Colon (tissue), 2 donors: ENCODE data around the gene TMEM132C.

ENCODE experiments used
- FAIRE-seq: peaks from 2 replicates; lab custom pipeline; 2012; peaks lifted over from hg19 to GRCh38; lab: Jason Lieb, UNC
- donor health status: control.
- donor health status: control.

Gene TMEM132C

DNA sequence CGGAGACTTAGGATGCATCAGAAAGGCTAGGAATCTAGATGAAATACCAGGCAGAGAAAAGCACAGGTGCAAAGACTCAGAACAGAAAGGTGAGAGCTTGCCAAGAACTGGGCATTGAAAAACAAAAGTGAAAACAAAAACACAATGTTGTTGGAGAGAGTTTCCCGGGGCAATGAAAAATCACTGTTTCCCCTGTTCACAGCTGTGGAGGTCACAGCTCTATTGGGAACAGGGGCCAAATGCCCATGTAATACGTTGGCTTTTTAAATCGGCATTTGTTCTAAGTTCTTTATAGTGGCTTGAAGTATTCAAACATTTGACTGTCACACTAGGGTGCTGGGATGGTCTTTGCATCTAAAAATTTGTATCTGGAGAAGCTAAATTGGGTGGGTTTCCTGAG is 448.5 kb downstream of the TMEM132C start:
- FAIRE-seq = no peak

DNA sequence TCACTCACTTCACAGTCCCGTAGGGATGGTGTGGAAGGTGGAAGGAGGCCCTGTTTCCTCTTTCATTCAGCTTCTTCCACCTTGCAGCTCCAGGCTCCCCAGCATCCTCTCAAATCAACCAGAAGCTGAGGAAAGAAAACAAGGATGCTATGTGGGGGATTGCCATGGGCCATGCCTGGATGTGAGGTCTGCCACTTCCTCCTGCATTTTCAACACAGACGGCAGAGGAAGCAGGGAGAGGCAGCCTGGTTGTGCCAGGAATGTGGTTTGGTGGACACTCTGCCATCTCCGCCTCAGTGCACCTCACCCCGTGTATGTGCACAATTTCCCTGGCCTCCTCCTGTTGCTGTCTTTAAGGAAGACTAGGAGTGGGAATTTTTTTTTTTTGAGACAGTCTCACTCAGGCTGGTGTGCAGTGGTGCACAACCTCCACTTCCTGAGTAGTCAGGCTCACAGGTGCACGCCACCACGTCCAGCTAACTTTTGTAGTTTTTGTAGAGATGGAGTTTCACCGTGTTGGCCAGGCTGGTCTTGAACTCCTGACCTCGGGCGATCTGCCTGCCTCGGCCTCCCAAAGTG is 457.6 kb downstream of the TMEM132C start:
- no peak for FAIRE-seq

DNA sequence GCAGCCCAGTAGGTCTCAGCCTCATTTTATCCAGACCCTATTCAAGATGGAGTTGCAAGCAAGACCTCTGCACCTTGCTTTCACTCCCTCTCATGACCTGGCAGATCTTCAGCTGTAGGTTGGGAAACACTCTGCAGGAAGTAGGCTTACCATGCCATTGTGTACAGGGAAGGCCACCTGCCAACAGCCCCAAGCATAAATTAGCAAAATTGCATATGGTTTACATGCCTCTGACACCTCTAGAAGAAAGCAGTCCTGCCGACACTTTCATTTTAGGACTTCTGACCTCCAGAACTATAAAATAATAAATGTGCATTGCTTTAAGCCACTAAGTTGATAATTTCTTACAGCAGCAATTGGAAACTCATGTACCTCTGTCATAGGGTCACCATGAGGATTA is 459.9 kb downstream of the TMEM132C start:
- FAIRE-seq = no peak

DNA sequence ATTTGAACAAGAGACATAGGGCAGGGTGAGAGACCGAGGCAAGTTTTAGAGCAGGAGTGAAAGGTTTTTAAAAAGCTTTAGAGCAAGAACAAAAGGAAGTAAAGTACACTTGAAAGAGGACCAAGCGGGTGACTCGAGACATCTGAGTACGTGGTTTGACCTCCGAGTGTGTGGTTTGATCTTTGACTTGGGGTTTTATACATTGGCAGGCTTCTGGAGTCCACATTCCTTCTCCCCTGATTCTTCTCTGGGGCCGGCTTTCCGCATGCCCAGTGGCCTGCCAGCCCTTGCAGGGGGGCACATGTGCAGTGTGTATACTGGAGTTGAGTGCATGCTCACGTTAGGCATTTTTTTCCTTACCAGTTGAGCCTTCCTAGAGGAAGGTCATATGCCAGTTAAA is 460.5 kb downstream of the TMEM132C start:
- no peak for FAIRE-seq

DNA sequence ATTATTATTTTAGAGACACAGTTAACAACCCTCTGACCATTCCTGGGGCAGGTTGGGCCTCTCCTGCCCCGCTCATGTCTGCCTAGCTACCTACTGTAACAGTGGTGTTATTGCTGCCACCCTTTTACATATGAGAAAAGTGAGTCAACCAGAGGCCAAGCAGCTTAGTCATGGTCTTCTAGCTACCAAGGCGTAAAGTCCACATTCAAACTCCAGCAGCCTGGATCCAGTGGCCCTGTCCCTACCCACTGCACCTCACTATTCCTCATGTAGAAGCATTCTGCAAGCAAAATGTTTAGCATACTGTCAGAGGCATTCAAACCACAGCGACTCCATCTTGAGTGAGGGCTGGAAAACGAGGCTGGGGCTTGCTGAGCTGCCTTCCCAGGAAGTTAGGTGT is 461.0 kb downstream of the TMEM132C start:
- FAIRE-seq = no peak

DNA sequence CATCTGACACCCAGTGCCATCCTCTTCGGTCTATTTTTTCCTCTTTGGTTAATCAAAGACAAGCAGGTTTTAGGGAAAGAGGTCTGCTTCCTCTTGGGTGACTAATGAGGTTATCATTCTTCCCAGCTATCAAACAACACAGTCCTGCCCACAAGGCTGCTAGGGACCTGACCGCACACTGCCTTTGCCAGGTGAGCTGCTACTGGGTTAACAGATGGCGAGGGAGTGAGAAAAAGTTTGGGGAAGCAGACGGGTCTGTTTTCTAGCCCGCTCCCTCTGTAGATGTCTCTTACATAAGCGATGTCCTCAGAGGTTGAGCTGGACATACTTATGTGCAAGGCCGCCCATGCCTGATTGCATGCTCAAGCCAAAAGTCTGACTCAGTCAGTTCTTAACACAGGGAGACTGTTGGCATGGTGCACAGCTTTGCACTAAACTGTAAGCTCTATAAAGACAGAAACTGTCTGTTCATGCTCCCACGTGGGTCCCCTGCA is 462.7 kb downstream of the TMEM132C start:
- no peak for FAIRE-seq

DNA sequence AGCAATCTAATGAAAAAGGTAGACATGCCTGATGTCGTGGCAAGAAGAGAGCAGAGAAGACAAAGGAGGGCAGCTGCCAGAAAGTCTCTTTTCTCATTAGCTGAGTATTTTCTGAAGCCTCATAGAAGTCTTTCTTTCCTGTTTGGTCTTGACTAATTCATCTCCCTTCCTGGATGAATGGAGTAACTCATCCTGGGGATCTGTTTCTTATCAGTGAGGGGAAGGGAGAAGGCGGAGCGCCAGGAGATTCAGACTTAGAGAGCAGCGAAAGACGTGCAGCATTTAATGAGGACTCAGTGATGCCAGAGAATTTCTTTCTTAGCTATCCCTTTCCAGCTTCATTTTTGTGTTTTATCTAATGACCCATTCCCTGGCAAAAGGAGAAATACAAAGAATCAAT is 467.4 kb downstream of the TMEM132C start:
- FAIRE-seq = no peak

DNA sequence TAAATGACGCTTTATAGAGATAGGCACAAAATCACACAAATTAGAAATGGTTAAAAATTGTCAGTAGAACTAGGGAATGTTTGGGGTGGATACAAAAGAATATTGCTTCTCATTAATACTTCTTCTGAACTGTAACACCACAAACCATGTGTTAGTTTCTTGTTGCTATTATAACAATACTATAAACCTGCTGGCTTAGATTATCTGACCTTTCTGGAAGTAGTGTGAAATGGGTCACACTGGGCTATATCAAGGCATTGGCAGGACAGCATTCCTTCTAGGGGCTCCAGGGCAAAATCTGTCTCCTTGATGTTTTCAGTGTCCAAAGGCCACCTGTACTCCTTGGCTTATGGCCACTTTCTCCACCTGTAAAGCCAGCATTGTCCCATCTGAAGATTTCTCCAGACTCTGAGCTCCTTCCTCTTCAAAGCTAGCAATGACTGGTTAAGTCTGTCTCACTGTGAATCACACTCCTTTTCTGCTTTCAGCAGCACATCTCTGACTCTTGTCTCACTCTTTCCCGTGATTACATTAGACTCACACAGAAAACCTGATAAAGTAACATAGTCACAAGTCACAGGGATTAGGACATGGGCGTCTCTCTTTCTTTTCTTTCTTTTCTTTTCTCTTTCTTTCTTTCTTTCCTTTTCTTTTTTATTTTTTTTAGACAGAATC is 470.5 kb downstream of the TMEM132C start:
- FAIRE-seq = no peak

DNA sequence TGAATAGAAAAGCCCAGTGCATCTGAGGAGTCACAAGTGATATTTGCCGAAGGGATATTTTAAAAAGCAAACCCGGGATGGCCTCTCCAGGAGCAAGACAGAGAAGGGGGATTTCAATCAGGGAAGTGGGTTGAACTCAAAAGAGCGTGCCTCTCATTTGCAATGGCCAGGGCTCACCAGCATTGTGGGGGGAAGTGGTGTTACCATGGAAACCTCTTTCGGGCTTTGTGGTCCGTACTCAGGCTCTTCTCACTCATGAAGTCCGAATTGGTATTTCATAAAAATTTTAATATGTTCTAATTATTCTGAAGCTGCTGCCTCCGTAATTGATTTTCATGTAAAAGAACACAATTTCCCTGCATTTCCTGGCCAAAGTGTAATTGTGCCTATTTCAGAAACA is 476.9 kb downstream of the TMEM132C start:
- no peak for FAIRE-seq

DNA sequence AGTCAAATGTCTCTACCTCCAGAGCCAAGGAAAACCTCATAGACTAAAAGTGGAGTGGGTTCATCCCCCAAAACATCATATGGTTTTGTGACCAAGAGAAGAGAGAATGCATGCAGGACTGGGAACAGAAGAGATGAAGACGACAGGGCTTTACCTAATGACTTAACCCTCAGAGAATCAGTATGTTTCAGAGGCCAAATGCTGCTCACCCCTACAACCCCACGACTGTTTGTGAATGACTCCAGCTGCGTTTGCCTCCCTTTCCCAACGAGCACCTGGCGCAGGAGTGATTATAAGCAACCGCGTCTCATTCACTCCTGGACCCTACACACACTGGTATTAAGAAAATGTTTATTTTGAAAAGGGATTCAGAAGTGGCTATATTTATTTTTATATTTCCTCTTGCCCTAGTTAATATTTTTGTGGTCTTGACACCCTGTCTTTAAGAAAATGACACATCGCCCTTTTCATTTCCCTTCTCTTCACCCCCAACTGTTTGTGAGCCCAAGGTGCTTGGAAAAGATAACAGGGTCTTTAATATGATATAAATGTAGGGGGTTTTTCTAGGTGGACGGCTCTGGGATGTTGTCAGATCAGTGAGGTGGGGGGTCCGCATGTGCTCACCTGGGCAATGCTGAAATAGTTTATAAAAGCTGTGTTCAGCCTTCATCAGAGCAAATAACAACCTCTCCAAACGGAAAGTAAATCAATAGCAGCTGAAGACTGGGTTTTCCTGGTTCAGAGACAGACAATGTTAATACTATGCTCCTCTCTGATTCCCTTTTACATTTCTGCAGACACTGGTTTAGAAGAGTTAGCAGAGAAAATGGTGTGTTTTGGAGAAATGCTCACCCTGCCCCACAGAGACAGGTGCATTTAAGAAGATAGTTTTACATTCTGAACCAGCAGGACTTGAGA is 479.1 kb downstream of the TMEM132C start:
- FAIRE-seq = no peak

DNA sequence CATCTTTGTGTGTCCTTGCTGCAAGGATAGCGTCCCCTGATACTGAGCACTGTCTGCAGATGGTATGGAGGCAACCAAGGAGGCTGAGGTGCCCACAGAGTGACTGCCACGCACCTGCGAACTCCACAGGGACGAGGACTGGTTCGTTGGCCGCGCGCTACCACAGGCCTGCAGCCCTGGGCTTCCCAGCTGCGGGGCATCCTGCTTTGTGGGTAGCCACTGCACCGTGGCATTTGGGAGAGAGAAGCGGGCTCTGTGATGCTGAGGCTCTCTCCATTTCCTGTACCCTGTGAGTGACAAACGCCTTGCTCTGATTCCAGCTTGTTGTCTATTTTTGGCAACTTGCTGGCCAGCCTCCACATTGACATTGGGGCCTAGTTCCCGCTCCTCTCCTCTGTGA is 480.5 kb downstream of the TMEM132C start:
- FAIRE-seq = no peak

DNA sequence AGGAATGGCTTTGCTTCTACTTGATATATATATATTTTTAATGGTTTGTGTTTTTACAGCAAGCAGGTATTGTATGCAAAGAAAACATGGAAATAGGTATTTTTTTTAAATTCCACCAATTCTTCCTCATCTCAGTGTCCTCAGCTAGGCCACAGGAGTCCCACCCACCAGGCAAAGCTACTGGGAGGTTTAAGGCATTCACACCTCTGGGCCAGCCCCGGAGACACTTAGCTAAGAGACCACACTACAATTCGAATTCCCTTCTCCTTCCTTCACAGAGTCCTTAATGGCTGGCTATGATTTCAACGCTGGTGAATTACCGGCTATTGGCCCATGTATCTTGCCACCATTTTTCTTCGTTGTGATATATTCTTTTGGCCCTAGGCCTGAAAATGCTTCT is 485.4 kb downstream of the TMEM132C start:
- FAIRE-seq = no peak

DNA sequence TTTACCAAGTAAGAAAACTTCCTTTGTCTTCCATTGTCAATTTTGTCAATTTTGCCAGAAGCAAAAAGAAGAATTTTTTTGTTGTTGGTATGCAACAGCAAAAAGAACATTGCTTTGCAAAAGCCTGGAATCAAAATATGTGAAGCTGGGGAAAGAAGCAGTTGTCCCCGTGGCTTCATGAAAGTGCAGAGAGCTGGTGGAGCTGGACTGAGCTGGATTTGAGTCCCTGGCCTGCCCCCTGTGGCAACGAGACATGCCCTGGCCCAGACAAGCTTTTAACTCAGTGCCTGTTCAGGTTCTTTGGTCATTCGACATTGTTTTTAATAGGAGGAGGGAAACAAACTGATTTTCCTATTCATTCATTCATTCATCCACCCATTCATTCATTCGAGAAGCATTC is 486.5 kb downstream of the TMEM132C start:
- no peak for FAIRE-seq

DNA sequence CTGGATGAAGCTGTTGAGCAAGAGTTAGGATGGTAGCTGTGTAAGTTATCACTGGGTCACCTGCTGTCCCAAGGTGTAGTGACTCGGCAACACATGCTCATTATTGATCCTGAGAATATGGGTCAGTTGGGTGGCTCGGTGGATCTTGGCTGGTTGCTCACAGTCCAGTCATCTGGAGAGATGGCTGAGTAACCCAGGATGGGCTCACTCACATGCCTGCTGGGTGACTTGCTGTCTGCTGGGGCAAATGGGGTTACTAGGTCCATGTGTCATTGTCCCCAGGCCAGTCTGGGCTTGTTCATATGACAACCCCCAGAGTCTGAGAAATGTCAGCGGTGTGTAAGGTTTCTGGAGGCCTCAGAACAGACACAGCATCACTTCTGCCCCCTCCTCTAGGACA is 487.3 kb downstream of the TMEM132C start:
- FAIRE-seq = no peak

DNA sequence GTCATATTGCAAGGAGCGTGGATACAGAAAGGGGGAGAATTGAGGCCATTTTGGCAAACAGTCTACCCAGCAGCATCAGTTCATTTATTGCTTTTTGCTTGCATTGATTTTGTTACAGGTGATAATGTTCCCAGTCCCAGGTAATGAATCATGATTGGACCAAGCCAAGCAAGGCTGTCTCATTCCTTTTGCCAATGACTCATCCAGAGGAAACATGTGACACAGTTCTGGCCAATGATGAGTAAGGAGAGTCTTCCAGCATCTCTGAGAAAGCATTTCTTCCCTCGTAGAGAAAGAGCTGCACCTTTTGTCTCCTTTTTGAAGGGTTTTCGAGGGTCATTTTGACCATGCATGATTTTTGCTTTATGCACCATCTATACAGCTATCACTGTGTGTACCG is 488.6 kb downstream of the TMEM132C start:
- FAIRE-seq = no peak
